ENCODE measurements around the gene NACC1. TPM values are rescaled to one million over a fixed set of nuclear protein-coding genes. Genes with fewer than 3 reads are reported as not detected.

NACC1 gene
- total RNA-seq, 1 experiment from 2014 or later, result 55.9 TPM

- no TSS peak for BruUV-seq (replicated peaks)
- Mint-ChIP-seq H3K27me3 (ENCODE audit: insufficient read depth, unreplicated experiment) (no peaks in the 10 kb centered on the region), H3K4me3 (ENCODE audit: unreplicated experiment) (no peak overlapping the region), H3K9me3 (ENCODE audit: unreplicated experiment) (no peaks in the 10 kb centered on the region), H3K36me3 (ENCODE audit: insufficient read depth, unreplicated experiment) (peaks cover 21% of the 10 kb centered on the region), H3K27ac (ENCODE audit: low read depth, unreplicated experiment) (no peak overlapping the region), H3K4me1 (ENCODE audit: insufficient read depth, unreplicated experiment) (peaks cover 9% of the 10 kb centered on the region)
- TF ChIP-seq, protein P1, sequence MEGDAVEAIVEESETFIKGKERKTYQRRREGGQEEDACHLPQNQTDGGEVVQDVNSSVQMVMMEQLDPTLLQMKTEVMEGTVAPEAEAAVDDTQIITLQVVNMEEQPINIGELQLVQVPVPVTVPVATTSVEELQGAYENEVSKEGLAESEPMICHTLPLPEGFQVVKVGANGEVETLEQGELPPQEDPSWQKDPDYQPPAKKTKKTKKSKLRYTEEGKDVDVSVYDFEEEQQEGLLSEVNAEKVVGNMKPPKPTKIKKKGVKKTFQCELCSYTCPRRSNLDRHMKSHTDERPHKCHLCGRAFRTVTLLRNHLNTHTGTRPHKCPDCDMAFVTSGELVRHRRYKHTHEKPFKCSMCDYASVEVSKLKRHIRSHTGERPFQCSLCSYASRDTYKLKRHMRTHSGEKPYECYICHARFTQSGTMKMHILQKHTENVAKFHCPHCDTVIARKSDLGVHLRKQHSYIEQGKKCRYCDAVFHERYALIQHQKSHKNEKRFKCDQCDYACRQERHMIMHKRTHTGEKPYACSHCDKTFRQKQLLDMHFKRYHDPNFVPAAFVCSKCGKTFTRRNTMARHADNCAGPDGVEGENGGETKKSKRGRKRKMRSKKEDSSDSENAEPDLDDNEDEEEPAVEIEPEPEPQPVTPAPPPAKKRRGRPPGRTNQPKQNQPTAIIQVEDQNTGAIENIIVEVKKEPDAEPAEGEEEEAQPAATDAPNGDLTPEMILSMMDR (IDR thresholded peaks at IDR 0.05; ENCODE audit: unreplicated experiment), result no peak
- no peak for DNase-seq (ENCODE audit: unreplicated experiment)
- intact Hi-C loops (cut with micrococcal nuclease), result no loop called here
- POLR2A ChIA-PET, result no interaction called here
- CTCF ChIA-PET, result interaction anchor here (1.4 to 3.2 kb wide), 2 partner anchors 15 to 99 kb away, joined by 6 to 21 read pairs; no protein-coding TSS in a partner anchor
These were observed 41.7 kb upstream of the NACC1 start for GRCh38 chr19:13076320-13076719.

GRCh38 chr19:13076787-13077186 is 41.3 kb upstream of the NACC1 start:
- TF ChIP-seq, protein P1 (IDR thresholded peaks at IDR 0.05; ENCODE audit: unreplicated experiment), result no peak
- Mint-ChIP-seq H3K36me3 (ENCODE audit: insufficient read depth, unreplicated experiment) (peaks cover 21% of the 10 kb centered on the region), H3K27me3 (ENCODE audit: insufficient read depth, unreplicated experiment) (no peaks in the 10 kb centered on the region), H3K27ac (ENCODE audit: low read depth, unreplicated experiment) (no peak overlapping the region), H3K4me3 (ENCODE audit: unreplicated experiment) (no peak overlapping the region), H3K9me3 (ENCODE audit: unreplicated experiment) (no peaks in the 10 kb centered on the region), H3K4me1 (ENCODE audit: insufficient read depth, unreplicated experiment) (peaks cover 9% of the 10 kb centered on the region)
- intact Hi-C loops (cut with micrococcal nuclease), result no loop called here
- BruUV-seq (replicated peaks), result no TSS peak
- ChIA-PET CTCF (interaction anchor here (0.6 to 3.9 kb wide), 4 partner anchors 15 to 191 kb away, joined by 3 to 21 read pairs (median 10); no protein-coding TSS in a partner anchor), POLR2A (no interaction called here)
- DNase-seq (ENCODE audit: unreplicated experiment), result no peak

- BruUV-seq (replicated peaks), result no TSS peak
- ChIA-PET POLR2A (interaction anchor here (0.7 kb wide), 1 partner anchor 220 kb away, joined by 3 read pairs; no protein-coding TSS in a partner anchor), CTCF (interaction anchor here (0.6 to 3.9 kb wide), 4 partner anchors 16 to 192 kb away, joined by 3 to 21 read pairs (median 10); no protein-coding TSS in a partner anchor)
- DNase-seq (ENCODE audit: unreplicated experiment), result no peak
- Mint-ChIP-seq H3K36me3 (ENCODE audit: insufficient read depth, unreplicated experiment) (peaks cover 21% of the 10 kb centered on the region), H3K4me1 (ENCODE audit: insufficient read depth, unreplicated experiment) (peaks cover 9% of the 10 kb centered on the region), H3K4me3 (ENCODE audit: unreplicated experiment) (no peak overlapping the region), H3K9me3 (ENCODE audit: unreplicated experiment) (no peaks in the 10 kb centered on the region), H3K27ac (ENCODE audit: low read depth, unreplicated experiment) (no peak overlapping the region), H3K27me3 (ENCODE audit: insufficient read depth, unreplicated experiment) (no peaks in the 10 kb centered on the region)
- intact Hi-C loops (cut with micrococcal nuclease), result no loop called here
- TF ChIP-seq, protein P1 (IDR thresholded peaks at IDR 0.05; ENCODE audit: unreplicated experiment), result no peak
These were observed 40.8 kb upstream of the NACC1 start for GRCh38 chr19:13077240-13077639.

- DNase-seq (ENCODE audit: unreplicated experiment), result no peak
- Mint-ChIP-seq H3K4me1 (ENCODE audit: insufficient read depth, unreplicated experiment) (peaks cover 9% of the 10 kb centered on the region), H3K27me3 (ENCODE audit: insufficient read depth, unreplicated experiment) (no peaks in the 10 kb centered on the region), H3K36me3 (ENCODE audit: insufficient read depth, unreplicated experiment) (peaks cover 21% of the 10 kb centered on the region), H3K4me3 (ENCODE audit: unreplicated experiment) (no peak overlapping the region), H3K9me3 (ENCODE audit: unreplicated experiment) (no peaks in the 10 kb centered on the region), H3K27ac (ENCODE audit: low read depth, unreplicated experiment) (no peak overlapping the region)
- TF ChIP-seq, protein P1 (IDR thresholded peaks at IDR 0.05; ENCODE audit: unreplicated experiment), result no peak
- no TSS peak for BruUV-seq (replicated peaks)
- ChIA-PET CTCF (interaction anchor here (1.3 to 3.9 kb wide), 4 partner anchors 16 to 113 kb away, joined by 3 to 21 read pairs (median 10); no protein-coding TSS in a partner anchor), POLR2A (interaction anchor here (0.6 kb wide), 1 partner anchor 241 kb away, joined by 3 read pairs; no protein-coding TSS in a partner anchor)
- intact Hi-C loops (cut with micrococcal nuclease), result no loop called here
These were observed 39.7 kb upstream of the NACC1 start for GRCh38 chr19:13078381-13078780.
